K562 (cell line): ENCODE results near the gene PPM1F. TPM values are rescaled to one million over a fixed set of nuclear protein-coding genes. Genes with fewer than 3 reads are reported as not detected.

ENCODE experiments used
- GTF2E2 ChIP-seq: fragments of 200-800 bp; sonication (Bioruptor generic); IDR thresholded peaks from 2 replicates; pipeline ENCODE4 v1.6.1; 2016; ENCODE audit warnings: missing genetic modification characterization, missing compliant biosample characterization
- HCFC1 ChIP-seq: IDR thresholded peaks from 2 replicates; pipeline ENCODE4 v1.6.1; 2012; ENCODE audit warnings: low read depth, low read length, improper control_type of control experiment
- HEY1 ChIP-seq: fragments of 250-450 bp; sonication (Bioruptor Pico); IDR thresholded peaks from 2 replicates; pipeline ENCODE4 v1.5.0; 2020; ENCODE audit warnings: mild to moderate bottlenecking, moderate library complexity, borderline replicate concordance
- LCOR ChIP-seq: sonication (generic); formaldehyde crosslinking; IDR thresholded peaks from 2 replicates; pipeline ENCODE4 v1.8.0; 2022; ENCODE audit warnings: mild to moderate bottlenecking, missing genetic modification reagents
- MBD1 ChIP-seq: fragments of 250-450 bp; sonication (Bioruptor Pico); IDR thresholded peaks from 2 replicates; pipeline ENCODE4 v1.8.0; 2022; ENCODE audit warnings: inconsistent platforms
- PHTF2 ChIP-seq: fragments of 250-450 bp; sonication (Bioruptor Pico); IDR thresholded peaks from 2 replicates; pipeline ENCODE4 v1.5.0; 2021; ENCODE audit warnings: mild to moderate bottlenecking
- SP2 ChIP-seq: IDR thresholded peaks from 2 replicates; pipeline ENCODE4 v1.6.1; 2011; ENCODE audit warnings: mild to moderate bottlenecking, low read depth, low read length, moderate library complexity; ENCODE audit not compliant: poor library complexity, severe bottlenecking; ENCODE audit errors: extremely low read depth
- ZNF134 ChIP-seq: fragments of 250-450 bp; sonication (Bioruptor Pico); conservative IDR thresholded peaks from 2 replicates; pipeline ENCODE4 v1.4.0; 2020
- ZNF57 ChIP-seq: fragments of 450-650 bp; formaldehyde crosslinking; IDR thresholded peaks from 2 replicates; pipeline ENCODE4 v1.4.0; 2020; ENCODE audit warnings: mild to moderate bottlenecking, moderate library complexity
- ZNF76 ChIP-seq: fragments of 250-450 bp; sonication (Bioruptor Pico); IDR thresholded peaks from 2 replicates; pipeline ENCODE4 v1.4.0; 2020; ENCODE audit warnings: mild to moderate bottlenecking, moderate library complexity, borderline replicate concordance
- polyA plus RNA-seq, 8 experiments: library from polyadenylated mRNA; depleted of rRNA in 4 of 8; stranded (reverse) in 5 of 8; unstranded in 3 of 8; fragments of >200 nt; fragmentation: Nextera tagmentation in 2 of 8; fragmentation: Illumina TruSeq in 1 of 8; extraction: Ambion mirVana in 2 of 8; extraction: Trizol in 1 of 8; gene quantifications; 2 replicates each; pipeline versions ENCODE4 v1.2.1 to v1.2.3, GENCODE V29; 2011 to 2014; ENCODE audit warnings: inconsistent platforms in 1 of 8, missing spikeins in 1 of 8
- total RNA-seq, 7 experiments: library from RNA; depleted of rRNA in 6 of 7; stranded (reverse); fragments of >200 nt in 6 of 7; fragmentation: Illumina TruSeq in 2 of 7; extraction: Trizol in 2 of 7; gene quantifications; 2 replicates each; pipeline versions ENCODE4 v1.2.1 to v1.2.3, GENCODE V29; 2011 to 2021; ENCODE audit warnings: low replicate concordance in 1 of 7
- TF ChIP-seq, protein P1 (sequence below), 2 experiments: fragments of 450-650 bp in 1 of 2; sonication (generic) in 1 of 2; formaldehyde crosslinking in 1 of 2; IDR thresholded peaks; 2 replicates each; pipeline versions ENCODE4 v1.7.1 to v1.9.0; 2016 to 2022; ENCODE audit warnings: inconsistent platforms in 1 of 2, mild to moderate bottlenecking in 1 of 2, missing genetic modification reagents in 1 of 2
- TF ChIP-seq, protein P2 (sequence below): fragments of 200-400 bp; formaldehyde crosslinking; IDR thresholded peaks from 2 replicates; pipeline ENCODE4 v1.6.1; 2017; ENCODE audit warnings: mild to moderate bottlenecking, low read depth, low read length, moderate library complexity
- TF ChIP-seq, protein P3 (sequence below): fragments of 200-800 bp; sonication (Bioruptor generic); IDR thresholded peaks from 2 replicates; pipeline ENCODE4 v1.6.1; 2017; ENCODE audit warnings: missing genetic modification characterization, missing compliant biosample characterization

Gene PPM1F
- total and polyA plus RNA-seq, 9 of the 15 experiments (the other 6 are each of a cell fraction or from before 2014, with no cell fraction given) = 2.1 to 159 (median 64.0) TPM

DNA sequence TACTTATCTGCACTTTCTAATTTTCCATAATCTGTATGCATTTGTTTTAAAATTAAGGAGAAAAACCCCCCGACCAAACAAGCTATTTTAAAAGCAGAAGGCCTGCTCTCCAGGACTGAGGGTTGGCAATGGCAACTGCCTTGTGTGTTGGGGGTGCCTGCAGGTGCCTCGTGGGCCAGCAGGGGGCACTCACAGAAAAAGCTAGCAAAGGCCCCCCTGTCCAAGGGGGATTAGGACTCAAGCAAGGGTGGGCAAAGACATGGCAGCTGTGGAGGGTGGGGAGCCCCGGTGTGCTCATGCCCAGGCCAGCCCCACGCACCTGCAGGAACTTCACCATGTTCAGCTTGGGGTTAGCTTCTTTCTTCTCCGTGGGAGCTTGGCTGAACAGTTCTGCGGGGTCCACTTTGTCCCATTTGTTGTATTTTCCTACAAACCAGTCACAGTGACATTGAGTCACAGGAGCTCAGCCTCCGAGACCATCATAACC is 19.7 kb upstream of the PPM1F start (continued):
- TF ChIP-seq, protein P1, sequence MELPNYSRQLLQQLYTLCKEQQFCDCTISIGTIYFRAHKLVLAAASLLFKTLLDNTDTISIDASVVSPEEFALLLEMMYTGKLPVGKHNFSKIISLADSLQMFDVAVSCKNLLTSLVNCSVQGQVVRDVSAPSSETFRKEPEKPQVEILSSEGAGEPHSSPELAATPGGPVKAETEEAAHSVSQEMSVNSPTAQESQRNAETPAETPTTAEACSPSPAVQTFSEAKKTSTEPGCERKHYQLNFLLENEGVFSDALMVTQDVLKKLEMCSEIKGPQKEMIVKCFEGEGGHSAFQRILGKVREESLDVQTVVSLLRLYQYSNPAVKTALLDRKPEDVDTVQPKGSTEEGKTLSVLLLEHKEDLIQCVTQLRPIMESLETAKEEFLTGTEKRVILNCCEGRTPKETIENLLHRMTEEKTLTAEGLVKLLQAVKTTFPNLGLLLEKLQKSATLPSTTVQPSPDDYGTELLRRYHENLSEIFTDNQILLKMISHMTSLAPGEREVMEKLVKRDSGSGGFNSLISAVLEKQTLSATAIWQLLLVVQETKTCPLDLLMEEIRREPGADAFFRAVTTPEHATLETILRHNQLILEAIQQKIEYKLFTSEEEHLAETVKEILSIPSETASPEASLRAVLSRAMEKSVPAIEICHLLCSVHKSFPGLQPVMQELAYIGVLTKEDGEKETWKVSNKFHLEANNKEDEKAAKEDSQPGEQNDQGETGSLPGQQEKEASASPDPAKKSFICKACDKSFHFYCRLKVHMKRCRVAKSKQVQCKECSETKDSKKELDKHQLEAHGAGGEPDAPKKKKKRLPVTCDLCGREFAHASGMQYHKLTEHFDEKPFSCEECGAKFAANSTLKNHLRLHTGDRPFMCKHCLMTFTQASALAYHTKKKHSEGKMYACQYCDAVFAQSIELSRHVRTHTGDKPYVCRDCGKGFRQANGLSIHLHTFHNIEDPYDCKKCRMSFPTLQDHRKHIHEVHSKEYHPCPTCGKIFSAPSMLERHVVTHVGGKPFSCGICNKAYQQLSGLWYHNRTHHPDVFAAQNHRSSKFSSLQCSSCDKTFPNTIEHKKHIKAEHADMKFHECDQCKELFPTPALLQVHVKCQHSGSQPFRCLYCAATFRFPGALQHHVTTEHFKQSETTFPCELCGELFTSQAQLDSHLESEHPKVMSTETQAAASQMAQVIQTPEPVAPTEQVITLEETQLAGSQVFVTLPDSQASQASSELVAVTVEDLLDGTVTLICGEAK (IDR thresholded peaks at IDR 0.05) = no peak
- TF ChIP-seq, protein P1 (CRISPR knock-in tag; IDR thresholded peaks at IDR 0.05) = no peak
- no peak for TF ChIP-seq LCOR (CRISPR knock-in tag)
- peak; percentile 92; the same call in 1 of the 2 replicates for TF ChIP-seq HEY1
- 0 out of 2 replicates have a peak, but pooled peaks have one; percentile 46 for TF ChIP-seq ZNF57
- peak; percentile 42; the same call in 1 of the 2 replicates for TF ChIP-seq PHTF2
- TF ChIP-seq SP2 = peak; percentile 32
- peak; percentile 57 for TF ChIP-seq HCFC1
- TF ChIP-seq ZNF76 = peak; percentile 50; the same call in 1 of the 2 replicates
- peak; percentile 37 for TF ChIP-seq ZNF134 (CRISPR knock-in tag)
- TF ChIP-seq MBD1 (CRISPR knock-in tag) = no peak
- TF ChIP-seq, protein P2, sequence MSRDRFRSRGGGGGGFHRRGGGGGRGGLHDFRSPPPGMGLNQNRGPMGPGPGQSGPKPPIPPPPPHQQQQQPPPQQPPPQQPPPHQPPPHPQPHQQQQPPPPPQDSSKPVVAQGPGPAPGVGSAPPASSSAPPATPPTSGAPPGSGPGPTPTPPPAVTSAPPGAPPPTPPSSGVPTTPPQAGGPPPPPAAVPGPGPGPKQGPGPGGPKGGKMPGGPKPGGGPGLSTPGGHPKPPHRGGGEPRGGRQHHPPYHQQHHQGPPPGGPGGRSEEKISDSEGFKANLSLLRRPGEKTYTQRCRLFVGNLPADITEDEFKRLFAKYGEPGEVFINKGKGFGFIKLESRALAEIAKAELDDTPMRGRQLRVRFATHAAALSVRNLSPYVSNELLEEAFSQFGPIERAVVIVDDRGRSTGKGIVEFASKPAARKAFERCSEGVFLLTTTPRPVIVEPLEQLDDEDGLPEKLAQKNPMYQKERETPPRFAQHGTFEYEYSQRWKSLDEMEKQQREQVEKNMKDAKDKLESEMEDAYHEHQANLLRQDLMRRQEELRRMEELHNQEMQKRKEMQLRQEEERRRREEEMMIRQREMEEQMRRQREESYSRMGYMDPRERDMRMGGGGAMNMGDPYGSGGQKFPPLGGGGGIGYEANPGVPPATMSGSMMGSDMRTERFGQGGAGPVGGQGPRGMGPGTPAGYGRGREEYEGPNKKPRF = no peak
- TF ChIP-seq, protein P3, sequence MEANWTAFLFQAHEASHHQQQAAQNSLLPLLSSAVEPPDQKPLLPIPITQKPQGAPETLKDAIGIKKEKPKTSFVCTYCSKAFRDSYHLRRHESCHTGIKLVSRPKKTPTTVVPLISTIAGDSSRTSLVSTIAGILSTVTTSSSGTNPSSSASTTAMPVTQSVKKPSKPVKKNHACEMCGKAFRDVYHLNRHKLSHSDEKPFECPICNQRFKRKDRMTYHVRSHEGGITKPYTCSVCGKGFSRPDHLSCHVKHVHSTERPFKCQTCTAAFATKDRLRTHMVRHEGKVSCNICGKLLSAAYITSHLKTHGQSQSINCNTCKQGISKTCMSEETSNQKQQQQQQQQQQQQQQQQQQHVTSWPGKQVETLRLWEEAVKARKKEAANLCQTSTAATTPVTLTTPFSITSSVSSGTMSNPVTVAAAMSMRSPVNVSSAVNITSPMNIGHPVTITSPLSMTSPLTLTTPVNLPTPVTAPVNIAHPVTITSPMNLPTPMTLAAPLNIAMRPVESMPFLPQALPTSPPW (CRISPR knock-in tag) = peak; percentile 91
- no peak for TF ChIP-seq GTF2E2 (tag)
